Endothelial cell (in vitro differentiated cells): Measurements from ENCODE around the gene CFH. TPM values are rescaled to one million over a fixed set of nuclear protein-coding genes. Genes with fewer than 3 reads are reported as not detected.
A peak's percentile ranks its signal among the peaks of the same experiment; 100 is the strongest.
"Not testable (repeated sequence)": the region's sequence is repeated elsewhere in the genome, so short reads cannot be mapped to it uniquely, and the experiment has no call there.

Source experiments
- DNase-seq: peaks from one replicate; pipeline ENCODE4 v3.0.0; 2021; ENCODE audit warnings: low spot score
- H3K27ac Mint-ChIP-seq: one replicate; pipeline ENCODE4 v1.8.0; 2021; ENCODE audit warnings: mixed read lengths, inconsistent platforms; ENCODE audit not compliant: unreplicated experiment
- H3K27me3 Mint-ChIP-seq: one replicate; pipeline ENCODE4 v1.8.0; 2021; ENCODE audit warnings: mild to moderate bottlenecking, moderate library complexity, mixed read lengths, inconsistent platforms; ENCODE audit not compliant: unreplicated experiment
- H3K36me3 Mint-ChIP-seq: one replicate; pipeline ENCODE4 v1.8.0; 2021; ENCODE audit warnings: mild to moderate bottlenecking, low read depth, mixed read lengths, inconsistent platforms; ENCODE audit not compliant: unreplicated experiment
- H3K4me1 Mint-ChIP-seq: one replicate; pipeline ENCODE4 v1.8.0; 2021; ENCODE audit warnings: mild to moderate bottlenecking, mixed read lengths, inconsistent platforms; ENCODE audit not compliant: unreplicated experiment
- H3K4me3 Mint-ChIP-seq: one replicate; pipeline ENCODE4 v1.8.0; 2021; ENCODE audit warnings: mild to moderate bottlenecking, mixed read lengths, inconsistent platforms; ENCODE audit not compliant: unreplicated experiment
- H3K9me3 Mint-ChIP-seq: one replicate; pipeline ENCODE4 v1.8.0; 2021; ENCODE audit warnings: mixed read lengths, inconsistent platforms; ENCODE audit not compliant: unreplicated experiment
- total RNA-seq: library from RNA; stranded (reverse); fragmentation: NEBNext Ultra II Directional; extraction: Animal tissue kit (Norgen Biotek cat#: 25700); gene quantifications from one replicate; pipeline ENCODE4 v1.2.1, GENCODE V29; 2021; ENCODE audit not compliant: unreplicated experiment
- TF ChIP-seq, protein P1 (sequence below): fragments of 200-600 bp; sonication (generic); IDR thresholded peaks from one replicate; pipeline ENCODE4 v1.5.0; 2021; ENCODE audit warnings: antibody characterized with exemption; ENCODE audit not compliant: unreplicated experiment

CFH gene
- total RNA-seq, 1 donor from 2014 or later: 67.9 TPM

GRCh38 chr1:196685506-196685905 lies 33.7 kb downstream of the CFH start:
- Mint-ChIP-seq H3K36me3 (peaks cover 6% of the 10 kb centered on the region), H3K4me1 (no peaks in the 10 kb centered on the region), H3K27ac (no peak overlapping the region), H3K9me3 (no peaks in the 10 kb centered on the region), H3K4me3 (no peak overlapping the region), H3K27me3 (no peaks in the 10 kb centered on the region)
- DNase-seq: no peak
- TF ChIP-seq, protein P1, sequence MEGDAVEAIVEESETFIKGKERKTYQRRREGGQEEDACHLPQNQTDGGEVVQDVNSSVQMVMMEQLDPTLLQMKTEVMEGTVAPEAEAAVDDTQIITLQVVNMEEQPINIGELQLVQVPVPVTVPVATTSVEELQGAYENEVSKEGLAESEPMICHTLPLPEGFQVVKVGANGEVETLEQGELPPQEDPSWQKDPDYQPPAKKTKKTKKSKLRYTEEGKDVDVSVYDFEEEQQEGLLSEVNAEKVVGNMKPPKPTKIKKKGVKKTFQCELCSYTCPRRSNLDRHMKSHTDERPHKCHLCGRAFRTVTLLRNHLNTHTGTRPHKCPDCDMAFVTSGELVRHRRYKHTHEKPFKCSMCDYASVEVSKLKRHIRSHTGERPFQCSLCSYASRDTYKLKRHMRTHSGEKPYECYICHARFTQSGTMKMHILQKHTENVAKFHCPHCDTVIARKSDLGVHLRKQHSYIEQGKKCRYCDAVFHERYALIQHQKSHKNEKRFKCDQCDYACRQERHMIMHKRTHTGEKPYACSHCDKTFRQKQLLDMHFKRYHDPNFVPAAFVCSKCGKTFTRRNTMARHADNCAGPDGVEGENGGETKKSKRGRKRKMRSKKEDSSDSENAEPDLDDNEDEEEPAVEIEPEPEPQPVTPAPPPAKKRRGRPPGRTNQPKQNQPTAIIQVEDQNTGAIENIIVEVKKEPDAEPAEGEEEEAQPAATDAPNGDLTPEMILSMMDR: no peak

DNA sequence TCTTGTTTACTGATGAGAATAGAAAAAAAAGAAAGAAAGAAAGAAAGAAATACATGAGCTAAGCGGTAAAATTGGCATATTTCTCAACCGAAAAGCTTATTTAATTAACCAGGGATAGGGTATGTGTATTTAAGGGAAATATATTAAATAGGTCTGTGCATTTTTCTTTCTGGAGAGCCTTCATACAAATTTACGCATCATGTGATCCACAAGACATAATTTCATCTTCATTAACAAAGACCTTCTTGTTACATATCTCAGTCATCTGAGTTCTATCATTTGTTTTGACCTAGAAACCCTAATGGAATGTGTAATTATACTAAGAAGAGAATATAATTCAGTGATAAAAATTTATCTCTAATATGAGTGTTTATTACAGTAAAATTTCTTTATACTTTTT lies 37.2 kb downstream of the CFH start:
- no peak for DNase-seq
- H3K4me1 Mint-ChIP-seq: no peaks in the 10 kb centered on the region
- peaks cover 11% of the 10 kb centered on the region for H3K36me3 Mint-ChIP-seq
- no peaks in the 10 kb centered on the region for H3K9me3 Mint-ChIP-seq
- TF ChIP-seq, protein P1: no peak
- H3K4me3 Mint-ChIP-seq: no peak overlapping the region
- H3K27me3 Mint-ChIP-seq: no peaks in the 10 kb centered on the region
- no peak overlapping the region for H3K27ac Mint-ChIP-seq

- Mint-ChIP-seq H3K27ac (no peak overlapping the region), H3K36me3 (peaks cover 13% of the 10 kb centered on the region), H3K27me3 (peaks cover under 1% of the 10 kb centered on the region), H3K4me1 (no peaks in the 10 kb centered on the region), H3K9me3 (no peaks in the 10 kb centered on the region), H3K4me3 (no peak overlapping the region)
- no peak for DNase-seq
- TF ChIP-seq, protein P1: no peak
Observed at GRCh38 chr1:196690582-196690981, 38.7 kb downstream of the CFH start.

DNA sequence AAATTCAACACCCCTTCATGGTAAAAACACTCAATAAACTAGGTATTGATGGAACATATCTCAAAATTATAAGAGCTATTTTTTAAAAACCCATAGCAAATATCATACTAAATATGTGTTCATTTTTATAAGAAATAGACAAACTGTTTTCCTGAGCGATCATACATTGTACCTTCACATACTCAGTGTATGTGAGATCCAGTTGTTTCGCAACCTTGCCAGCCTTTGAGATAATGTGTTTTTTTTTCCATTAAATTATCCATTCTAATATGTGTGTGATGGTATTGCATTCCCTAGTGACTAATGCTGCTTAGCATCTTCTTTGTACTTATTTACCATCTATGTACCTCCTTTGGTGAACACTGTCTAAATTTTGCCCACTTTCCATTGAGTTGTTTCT lies 47.1 kb downstream of the CFH start:
- H3K9me3 Mint-ChIP-seq: no peaks in the 10 kb centered on the region
- H3K27ac Mint-ChIP-seq: no peak overlapping the region
- H3K4me1 Mint-ChIP-seq: no peaks in the 10 kb centered on the region
- peaks cover 9% of the 10 kb centered on the region for H3K27me3 Mint-ChIP-seq
- TF ChIP-seq, protein P1: no peak
- H3K4me3 Mint-ChIP-seq: no peak overlapping the region
- no peak for DNase-seq
- peaks cover 28% of the 10 kb centered on the region for H3K36me3 Mint-ChIP-seq

- TF ChIP-seq, protein P1: no peak
- peaks cover 5% of the 10 kb centered on the region for H3K27me3 Mint-ChIP-seq
Observed at GRCh38 chr1:196701144-196701543, 49.3 kb downstream of the CFH start.

DNA sequence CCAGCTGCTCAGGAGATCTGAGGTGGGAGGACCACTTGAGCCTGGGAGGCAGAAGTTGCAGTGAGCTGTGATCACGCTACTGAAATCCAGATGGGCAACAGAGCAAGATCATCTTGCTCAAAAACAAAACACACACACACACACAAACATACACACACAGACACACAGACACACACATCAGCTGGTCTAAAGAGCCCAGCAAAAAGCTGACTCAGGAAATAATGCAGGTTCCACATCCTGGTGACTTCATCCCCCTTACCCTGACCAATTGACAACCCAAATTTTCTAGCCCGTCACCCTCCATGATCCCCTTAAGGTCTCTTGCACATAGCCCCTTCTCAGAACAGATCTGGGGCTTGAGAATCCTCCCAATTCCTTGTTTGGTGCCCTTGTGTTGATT lies 58.0 kb downstream of the CFH start:
- not testable (repeated sequence) for H3K4me1 Mint-ChIP-seq, H3K27me3 Mint-ChIP-seq, H3K4me3 Mint-ChIP-seq, H3K9me3 Mint-ChIP-seq, H3K36me3 Mint-ChIP-seq, H3K27ac Mint-ChIP-seq, DNase-seq

More at GRCh38 chr1:196701144-196701543, 49.3 kb downstream of the CFH start:
- H3K27ac Mint-ChIP-seq: no peak overlapping the region
- peaks cover 22% of the 10 kb centered on the region for H3K36me3 Mint-ChIP-seq
- no peaks in the 10 kb centered on the region for H3K4me1 Mint-ChIP-seq
- H3K4me3 Mint-ChIP-seq: peak overlapping the region; percentile 42
- no peaks in the 10 kb centered on the region for H3K9me3 Mint-ChIP-seq
- DNase-seq: no peak
